Stomach (tissue), 4 donors: ENCODE data around the gene CLIC1.

Source experiments
- EP300 ChIP-seq: sonication (generic); formaldehyde crosslinking; IDR thresholded peaks from one replicate; pipeline ENCODE4 v1.6.1; 2017; ENCODE audit warnings: antibody characterized with exemption
- POLR2A ChIP-seq, 4 donors: fragments of 450-650 bp; IDR thresholded peaks; one replicate each; pipeline ENCODE4 v1.6.1; 2016; ENCODE audit warnings: antibody characterized with exemption in 4 of 4, control low read depth in 2 of 4, mild to moderate bottlenecking in 1 of 4, moderate library complexity in 1 of 4
- POLR2AphosphoS5 ChIP-seq, 3 donors: sonication (generic); formaldehyde crosslinking; IDR thresholded peaks; one replicate each; pipeline ENCODE4 v1.6.1; 2016; ENCODE audit warnings: antibody characterized with exemption in 3 of 3
- TF ChIP-seq, protein P1 (sequence below), 7 experiments: fragments of 450-650 bp in 4 of 7; fragments of 200-600 bp in 3 of 7; sonication (generic) in 3 of 7; IDR thresholded peaks; one replicate each; pipeline ENCODE4 v1.5.1; 2016 to 2019; ENCODE audit warnings: antibody characterized with exemption in 7 of 7, control low read depth in 2 of 7, mild to moderate bottlenecking in 1 of 7

- TF ChIP-seq POLR2AphosphoS5 (IDR thresholded peaks at IDR 0.05) (no peak), EP300 (no peak), POLR2A (IDR thresholded peaks at IDR 0.05) (no peak)
- TF ChIP-seq, protein P1, sequence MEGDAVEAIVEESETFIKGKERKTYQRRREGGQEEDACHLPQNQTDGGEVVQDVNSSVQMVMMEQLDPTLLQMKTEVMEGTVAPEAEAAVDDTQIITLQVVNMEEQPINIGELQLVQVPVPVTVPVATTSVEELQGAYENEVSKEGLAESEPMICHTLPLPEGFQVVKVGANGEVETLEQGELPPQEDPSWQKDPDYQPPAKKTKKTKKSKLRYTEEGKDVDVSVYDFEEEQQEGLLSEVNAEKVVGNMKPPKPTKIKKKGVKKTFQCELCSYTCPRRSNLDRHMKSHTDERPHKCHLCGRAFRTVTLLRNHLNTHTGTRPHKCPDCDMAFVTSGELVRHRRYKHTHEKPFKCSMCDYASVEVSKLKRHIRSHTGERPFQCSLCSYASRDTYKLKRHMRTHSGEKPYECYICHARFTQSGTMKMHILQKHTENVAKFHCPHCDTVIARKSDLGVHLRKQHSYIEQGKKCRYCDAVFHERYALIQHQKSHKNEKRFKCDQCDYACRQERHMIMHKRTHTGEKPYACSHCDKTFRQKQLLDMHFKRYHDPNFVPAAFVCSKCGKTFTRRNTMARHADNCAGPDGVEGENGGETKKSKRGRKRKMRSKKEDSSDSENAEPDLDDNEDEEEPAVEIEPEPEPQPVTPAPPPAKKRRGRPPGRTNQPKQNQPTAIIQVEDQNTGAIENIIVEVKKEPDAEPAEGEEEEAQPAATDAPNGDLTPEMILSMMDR (IDR thresholded peaks at IDR 0.05), result no peak
These were observed 25.7 kb downstream of the CLIC1 start for GRCh38 chr6:31710523-31711219.
